ENCODE measurements around the gene GPR4.

GPR4 gene

GRCh38 chr19:45547211-45547770 is 54.7 kb downstream of the GPR4 start:
- DNase-seq, result no peak

- no peak for DNase-seq
These were observed 59.8 kb downstream of the GPR4 start for GRCh38 chr19:45542234-45542668.

Data from NCI-H187 (cell line).